ENCODE data around the gene GNB3. TPM values are rescaled to one million over a fixed set of nuclear protein-coding genes. Genes with fewer than 3 reads are reported as not detected.

Gene GNB3
- total RNA-seq, 4 donors from 2014 or later: 0.39 to 3.0 (median 2.1) TPM

- Histone ChIP-seq H3K27me3 (no peaks in the 10 kb centered on the region), H3K36me3 (peaks cover 42 to 45% of the 10 kb centered on the region in 2 donors), H3K4me1 (peaks cover 17 to 28% of the 10 kb centered on the region in 2 donors), H3K4me3 (replicated peaks in 1 of 3) (peak overlapping the region in 1 of 3 donors; percentile 100), H3K27ac (peak overlapping the region in 2 of 3 donors; percentile 84 to 98), H3K9me3 (no peaks in the 10 kb centered on the region)
- intact Hi-C loops (cut with DNase I): no loop called here
- TF ChIP-seq, protein P1, sequence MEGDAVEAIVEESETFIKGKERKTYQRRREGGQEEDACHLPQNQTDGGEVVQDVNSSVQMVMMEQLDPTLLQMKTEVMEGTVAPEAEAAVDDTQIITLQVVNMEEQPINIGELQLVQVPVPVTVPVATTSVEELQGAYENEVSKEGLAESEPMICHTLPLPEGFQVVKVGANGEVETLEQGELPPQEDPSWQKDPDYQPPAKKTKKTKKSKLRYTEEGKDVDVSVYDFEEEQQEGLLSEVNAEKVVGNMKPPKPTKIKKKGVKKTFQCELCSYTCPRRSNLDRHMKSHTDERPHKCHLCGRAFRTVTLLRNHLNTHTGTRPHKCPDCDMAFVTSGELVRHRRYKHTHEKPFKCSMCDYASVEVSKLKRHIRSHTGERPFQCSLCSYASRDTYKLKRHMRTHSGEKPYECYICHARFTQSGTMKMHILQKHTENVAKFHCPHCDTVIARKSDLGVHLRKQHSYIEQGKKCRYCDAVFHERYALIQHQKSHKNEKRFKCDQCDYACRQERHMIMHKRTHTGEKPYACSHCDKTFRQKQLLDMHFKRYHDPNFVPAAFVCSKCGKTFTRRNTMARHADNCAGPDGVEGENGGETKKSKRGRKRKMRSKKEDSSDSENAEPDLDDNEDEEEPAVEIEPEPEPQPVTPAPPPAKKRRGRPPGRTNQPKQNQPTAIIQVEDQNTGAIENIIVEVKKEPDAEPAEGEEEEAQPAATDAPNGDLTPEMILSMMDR (IDR thresholded peaks at IDR 0.05): no peak
- no peak for TF ChIP-seq POLR2A (IDR thresholded peaks at IDR 0.05)
- WGBS, 2 donors: 77 to 78% methylated on average over 17 to 19 of the region's 19 CpGs
- no peak for DNase-seq
These were observed 25.6 kb downstream of the GNB3 start for GRCh38 chr12:6866163-6866919.

GRCh38 chr12:6866920-6867412 lies 26.2 kb downstream of the GNB3 start:
- Histone ChIP-seq H3K27me3 (no peaks in the 10 kb centered on the region), H3K4me1 (peaks cover 24 to 34% of the 10 kb centered on the region in 2 donors), H3K36me3 (peaks cover 39 to 41% of the 10 kb centered on the region in 2 donors), H3K9me3 (no peaks in the 10 kb centered on the region), H3K4me3 (replicated peaks in 1 of 3) (peak overlapping the region in 2 of 3 donors; percentile 46 to 100), H3K27ac (peak overlapping the region; percentile 84 to 98 (median 92))
- intact Hi-C loops (cut with DNase I): no loop called here
- no peak for DNase-seq
- 0 to 3% methylated on average over 10 to 14 of the region's 33 CpGs for WGBS, 2 donors
- TF ChIP-seq POLR2A (IDR thresholded peaks at IDR 0.05): no peak
- TF ChIP-seq, protein P1 (IDR thresholded peaks at IDR 0.05): peak in 1 of 6 experiments; percentile 15

DNA sequence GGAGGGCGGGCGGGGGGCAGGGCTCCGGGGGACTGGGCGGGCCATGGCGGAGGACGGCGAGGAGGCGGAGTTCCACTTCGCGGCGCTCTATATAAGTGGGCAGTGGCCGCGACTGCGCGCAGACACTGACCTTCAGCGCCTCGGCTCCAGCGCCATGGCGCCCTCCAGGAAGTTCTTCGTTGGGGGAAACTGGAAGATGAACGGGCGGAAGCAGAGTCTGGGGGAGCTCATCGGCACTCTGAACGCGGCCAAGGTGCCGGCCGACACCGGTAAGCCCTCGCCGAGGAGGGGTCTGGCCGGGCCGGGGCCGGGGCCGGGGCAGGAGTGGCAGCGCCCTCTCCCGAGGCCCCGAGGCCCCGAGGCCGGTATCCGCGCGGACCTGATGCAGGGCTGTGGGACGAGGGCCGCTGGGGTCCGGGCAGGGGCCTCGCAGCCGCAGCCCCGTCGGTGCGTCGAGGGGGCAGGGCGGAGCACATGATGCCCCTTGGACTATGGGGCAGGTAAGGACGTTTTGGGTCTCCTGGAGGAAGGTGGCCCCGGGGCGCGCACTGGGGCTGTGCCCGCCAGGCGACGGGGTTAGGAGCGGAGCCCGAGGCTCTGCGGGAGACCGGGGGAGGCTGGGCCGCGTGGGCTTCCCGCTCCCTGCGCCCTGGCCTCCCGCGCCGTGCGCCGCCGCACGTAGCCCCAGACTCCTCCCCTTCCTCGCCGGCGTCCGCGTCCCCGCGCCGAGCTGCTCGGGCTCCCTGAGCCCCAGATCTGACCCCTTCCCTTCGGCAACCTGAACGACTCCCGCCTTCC lies 26.9 kb downstream of the GNB3 start, which contains the start of gene TPI1:
Gene TPI1, plus strand, starts transcription at position 119 of the 798 bp plus-strand sequence. Its CDS starts 36 bp downstream, at position 155.
- WGBS, 2 donors: 1% methylated on average over 38 of the region's 86 CpGs; no CpG with 5 or more reads in 1 of the 2 donors

DNA sequence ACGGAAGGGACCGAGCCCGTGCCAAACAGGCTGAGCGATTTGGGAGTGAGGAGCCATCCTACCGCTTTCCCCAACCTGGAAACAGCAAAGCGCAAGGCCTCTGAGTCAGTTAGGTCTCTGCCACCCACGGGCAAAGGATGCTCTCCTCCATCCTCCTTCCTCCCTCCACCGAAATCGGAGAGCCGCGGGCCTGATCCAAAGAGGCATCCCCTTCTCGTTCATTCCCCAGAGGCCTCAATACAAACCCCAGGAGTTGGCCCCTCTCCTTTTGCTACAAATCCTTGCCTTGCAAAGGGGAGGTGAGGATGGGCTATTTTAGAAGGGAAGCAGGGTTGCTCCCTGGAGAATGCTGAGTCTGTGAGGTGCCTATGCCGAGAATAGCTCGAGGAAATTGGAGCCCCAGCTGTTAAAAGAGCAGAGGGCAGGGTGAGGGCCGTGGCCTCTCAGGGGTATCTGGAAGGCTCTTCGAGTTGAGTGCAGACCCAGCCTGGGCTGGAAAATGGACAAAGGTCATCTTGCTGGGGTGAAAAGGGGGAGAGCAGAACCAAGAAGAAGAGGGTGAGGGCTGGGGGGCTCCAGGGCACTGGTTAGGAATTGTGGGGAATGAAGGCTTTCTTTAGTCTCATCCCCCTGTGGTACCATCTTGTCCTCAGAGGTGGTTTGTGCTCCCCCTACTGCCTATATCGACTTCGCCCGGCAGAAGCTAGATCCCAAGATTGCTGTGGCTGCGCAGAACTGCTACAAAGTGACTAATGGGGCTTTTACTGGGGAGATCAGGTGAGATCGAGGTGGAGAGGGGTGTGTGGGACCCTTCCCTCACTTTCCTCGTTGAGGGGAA lies 27.7 kb downstream of the GNB3 start:
- intact Hi-C loops (cut with DNase I): loop anchor here (2.0 kb wide), 1 partner anchor 70 kb away; no protein-coding TSS in a partner anchor
- 10 to 16% methylated on average over 17 to 18 of the region's 22 CpGs for WGBS, 2 donors

More for the DNA sequence above, 26.9 kb downstream of the GNB3 start, which contains the start of gene TPI1:
- Histone ChIP-seq H3K4me3 (replicated peaks in 1 of 3) (peak within 1 kb of the TSS; percentile 61 to 100 (median 99)), H3K4me1 (peaks cover 26 to 37% of the 10 kb centered on the region in 2 donors), H3K36me3 (peaks cover 32 to 37% of the 10 kb centered on the region in 2 donors), H3K9me3 (no peaks in the 10 kb centered on the region), H3K27ac (peak within 1 kb of the TSS; percentile 84 to 98 (median 92)), H3K27me3 (no peaks in the 10 kb centered on the region)
- intact Hi-C loops (cut with DNase I): loop anchor here (2.0 kb wide), 1 partner anchor 71 kb away; no protein-coding TSS in a partner anchor
- peak; percentile 95 to 99 for TF ChIP-seq POLR2A (IDR thresholded peaks at IDR 0.05)
- TF ChIP-seq, protein P1 (IDR thresholded peaks at IDR 0.05): no peak
- peak; percentile 80 to 81 for DNase-seq

More for the DNA sequence above, 27.7 kb downstream of the GNB3 start:
- H3K4me1 ChIP-seq: peaks cover 26 to 37% of the 10 kb centered on the region in 2 donors
- peak overlapping the region; percentile 9 to 98 (median 84) for H3K27ac ChIP-seq
- no peak for DNase-seq
- TF ChIP-seq, protein P1 (IDR thresholded peaks at IDR 0.05): no peak
- H3K9me3 ChIP-seq: no peaks in the 10 kb centered on the region
- peaks cover 25 to 29% of the 10 kb centered on the region in 2 donors for H3K36me3 ChIP-seq
- H3K27me3 ChIP-seq: no peaks in the 10 kb centered on the region
- peak overlapping the region; percentile 61 to 100 (median 99) for H3K4me3 ChIP-seq (replicated peaks in 1 of 3)

Measured in thyroid gland (tissue), 4 donors.